Nephron progenitor cell (in vitro differentiated cells): ENCODE data around the gene PTPN4.

Source experiments
- DNase-seq: peaks from one replicate; pipeline ENCODE4 v3.0.0; 2021
- H3K27ac Mint-ChIP-seq: 2 replicates; pipeline ENCODE4 v1.8.0; 2021; ENCODE audit warnings: mild to moderate bottlenecking, moderate library complexity, mixed read lengths
- H3K27me3 Mint-ChIP-seq: 2 replicates; pipeline ENCODE4 v1.8.0; 2021; ENCODE audit warnings: mild to moderate bottlenecking, low read depth, mixed read lengths; ENCODE audit not compliant: poor library complexity
- H3K36me3 Mint-ChIP-seq: 2 replicates; pipeline ENCODE4 v1.8.0; 2021; ENCODE audit warnings: low read depth, mixed read lengths
- H3K4me1 Mint-ChIP-seq: 2 replicates; pipeline ENCODE4 v1.8.0; 2021; ENCODE audit warnings: mixed read lengths
- H3K4me3 Mint-ChIP-seq: 2 replicates; pipeline ENCODE4 v1.8.0; 2021; ENCODE audit warnings: mild to moderate bottlenecking, moderate library complexity, mixed read lengths
- H3K9me3 Mint-ChIP-seq: 2 replicates; pipeline ENCODE4 v1.8.0; 2021; ENCODE audit warnings: mild to moderate bottlenecking, moderate library complexity, mixed read lengths
- TF ChIP-seq, protein P1 (sequence below): fragments of 200-600 bp; sonication (generic); IDR thresholded peaks from 2 replicates; pipeline ENCODE4 v1.5.0; 2021; ENCODE audit warnings: antibody characterized with exemption

The PTPN4 gene

DNA sequence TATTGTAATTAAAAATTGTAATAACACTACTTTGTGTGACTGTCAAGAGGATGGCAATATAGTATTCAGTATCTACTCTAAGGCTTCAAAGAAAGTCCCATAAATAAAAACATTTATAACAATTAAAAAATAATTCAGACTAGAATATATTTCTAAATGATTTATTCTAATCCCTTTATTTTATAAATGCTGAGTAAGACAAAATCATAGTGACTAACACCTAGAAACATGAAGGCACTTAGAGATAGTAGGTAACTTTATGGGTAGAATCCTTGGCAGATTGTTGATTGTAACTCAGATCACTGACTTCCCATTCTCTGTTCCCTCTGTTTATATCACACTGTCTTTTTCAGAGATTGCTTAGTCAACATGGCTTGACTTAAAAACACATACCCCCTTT, 174.6 kb downstream of the PTPN4 start:
- Mint-ChIP-seq H3K4me1 (no peaks in the 10 kb centered on the region), H3K27me3 (no peaks in the 10 kb centered on the region), H3K4me3 (no peak overlapping the region), H3K36me3 (peaks cover 45% of the 10 kb centered on the region), H3K27ac (no peak overlapping the region), H3K9me3 (no peaks in the 10 kb centered on the region)
- DNase-seq = no peak
- TF ChIP-seq, protein P1, sequence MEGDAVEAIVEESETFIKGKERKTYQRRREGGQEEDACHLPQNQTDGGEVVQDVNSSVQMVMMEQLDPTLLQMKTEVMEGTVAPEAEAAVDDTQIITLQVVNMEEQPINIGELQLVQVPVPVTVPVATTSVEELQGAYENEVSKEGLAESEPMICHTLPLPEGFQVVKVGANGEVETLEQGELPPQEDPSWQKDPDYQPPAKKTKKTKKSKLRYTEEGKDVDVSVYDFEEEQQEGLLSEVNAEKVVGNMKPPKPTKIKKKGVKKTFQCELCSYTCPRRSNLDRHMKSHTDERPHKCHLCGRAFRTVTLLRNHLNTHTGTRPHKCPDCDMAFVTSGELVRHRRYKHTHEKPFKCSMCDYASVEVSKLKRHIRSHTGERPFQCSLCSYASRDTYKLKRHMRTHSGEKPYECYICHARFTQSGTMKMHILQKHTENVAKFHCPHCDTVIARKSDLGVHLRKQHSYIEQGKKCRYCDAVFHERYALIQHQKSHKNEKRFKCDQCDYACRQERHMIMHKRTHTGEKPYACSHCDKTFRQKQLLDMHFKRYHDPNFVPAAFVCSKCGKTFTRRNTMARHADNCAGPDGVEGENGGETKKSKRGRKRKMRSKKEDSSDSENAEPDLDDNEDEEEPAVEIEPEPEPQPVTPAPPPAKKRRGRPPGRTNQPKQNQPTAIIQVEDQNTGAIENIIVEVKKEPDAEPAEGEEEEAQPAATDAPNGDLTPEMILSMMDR = no peak

DNA sequence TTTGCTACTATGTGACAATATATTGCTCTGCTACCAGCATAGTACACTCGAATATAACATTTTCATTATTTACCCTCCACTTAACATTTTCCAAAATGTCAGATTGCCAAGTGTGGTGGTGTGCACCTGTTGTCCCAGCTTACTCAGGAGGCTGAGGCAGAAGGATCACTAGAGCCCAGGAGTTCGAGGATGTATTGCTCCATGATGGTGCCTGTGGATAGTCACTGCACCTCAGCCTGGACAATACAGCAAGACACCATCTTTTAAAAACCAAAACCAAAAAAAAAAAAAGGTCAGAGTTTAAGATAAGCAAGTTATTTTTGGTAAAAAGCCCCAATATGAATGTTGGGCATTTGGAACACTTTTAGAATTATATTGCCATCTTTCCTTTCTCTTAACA, 178.0 kb downstream of the PTPN4 start:
- TF ChIP-seq, protein P1 = no peak
- Mint-ChIP-seq H3K36me3 (peaks cover 45% of the 10 kb centered on the region), H3K27me3 (no peaks in the 10 kb centered on the region), H3K27ac (no peak overlapping the region), H3K9me3 (no peaks in the 10 kb centered on the region), H3K4me3 (no peak overlapping the region), H3K4me1 (no peaks in the 10 kb centered on the region)
- DNase-seq = no peak

DNA sequence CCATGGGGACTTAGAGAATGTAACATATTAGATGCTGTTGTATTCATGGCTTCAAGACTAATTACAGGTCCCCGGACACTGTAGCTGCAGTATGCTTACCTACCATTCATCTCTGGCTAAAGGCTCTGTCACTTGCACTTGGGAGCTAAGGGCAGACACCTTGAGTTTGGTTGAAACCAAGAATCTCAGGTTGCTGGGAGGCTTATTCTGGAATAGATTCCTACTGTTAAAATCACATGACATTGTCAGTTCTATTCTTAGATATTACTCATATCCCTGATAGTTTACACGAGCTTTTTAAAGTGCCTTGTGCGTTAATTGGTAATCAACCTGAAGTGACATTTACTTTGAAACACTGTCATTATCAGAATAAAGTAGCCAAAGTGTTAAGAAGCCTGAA, 180.2 kb downstream of the PTPN4 start:
- Mint-ChIP-seq H3K4me1 (no peaks in the 10 kb centered on the region), H3K27ac (no peak overlapping the region), H3K4me3 (no peak overlapping the region), H3K36me3 (peaks cover 51% of the 10 kb centered on the region), H3K9me3 (no peaks in the 10 kb centered on the region), H3K27me3 (no peaks in the 10 kb centered on the region)
- DNase-seq = no peak
- TF ChIP-seq, protein P1 = no peak

DNA sequence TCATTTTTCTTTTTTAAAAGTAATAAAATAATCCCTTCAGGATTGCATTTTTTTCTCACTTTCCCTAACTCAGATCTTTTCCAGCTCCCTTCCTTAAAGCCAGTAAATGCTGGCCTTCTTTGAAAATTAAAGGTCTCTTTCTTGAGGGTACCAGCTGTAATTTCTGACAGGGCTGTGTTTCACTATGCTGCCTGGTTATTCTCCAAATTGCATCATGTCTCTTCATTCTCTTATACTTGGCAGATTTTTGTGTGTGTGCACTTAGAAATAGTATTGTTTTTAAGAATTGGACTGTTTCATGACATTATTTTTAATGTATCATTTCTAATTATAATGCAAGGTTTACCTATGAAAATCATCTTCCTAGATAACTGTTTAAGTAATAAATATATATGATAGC, 181.1 kb downstream of the PTPN4 start:
- DNase-seq = no peak
- Mint-ChIP-seq H3K9me3 (no peaks in the 10 kb centered on the region), H3K4me1 (no peaks in the 10 kb centered on the region), H3K27me3 (no peaks in the 10 kb centered on the region), H3K36me3 (peaks cover 52% of the 10 kb centered on the region), H3K27ac (no peak overlapping the region), H3K4me3 (no peak overlapping the region)
- TF ChIP-seq, protein P1 = no peak

DNA sequence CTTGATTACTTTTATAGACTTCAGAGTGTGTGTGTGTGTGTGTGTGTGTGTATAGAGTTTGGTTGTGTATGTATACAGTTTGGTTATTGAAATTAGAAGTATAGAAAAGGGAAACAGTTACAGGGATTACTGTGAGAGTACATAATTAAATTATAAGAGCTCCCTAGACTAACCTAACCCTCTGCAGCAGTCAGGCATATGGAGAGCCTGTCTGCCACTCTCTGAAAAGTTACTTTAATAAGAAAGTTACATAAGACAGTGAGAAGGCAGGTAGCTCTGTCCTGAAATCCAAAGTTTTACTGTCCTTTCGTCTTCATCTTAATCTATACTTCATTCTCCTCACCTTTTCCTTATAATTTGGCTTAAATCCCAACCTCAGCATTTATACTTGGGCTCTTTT, 181.7 kb downstream of the PTPN4 start:
- Mint-ChIP-seq H3K9me3 (no peaks in the 10 kb centered on the region), H3K4me1 (no peaks in the 10 kb centered on the region), H3K4me3 (no peak overlapping the region), H3K36me3 (peaks cover 48% of the 10 kb centered on the region), H3K27me3 (no peaks in the 10 kb centered on the region), H3K27ac (no peak overlapping the region)
- TF ChIP-seq, protein P1 = no peak
- no peak for DNase-seq

DNA sequence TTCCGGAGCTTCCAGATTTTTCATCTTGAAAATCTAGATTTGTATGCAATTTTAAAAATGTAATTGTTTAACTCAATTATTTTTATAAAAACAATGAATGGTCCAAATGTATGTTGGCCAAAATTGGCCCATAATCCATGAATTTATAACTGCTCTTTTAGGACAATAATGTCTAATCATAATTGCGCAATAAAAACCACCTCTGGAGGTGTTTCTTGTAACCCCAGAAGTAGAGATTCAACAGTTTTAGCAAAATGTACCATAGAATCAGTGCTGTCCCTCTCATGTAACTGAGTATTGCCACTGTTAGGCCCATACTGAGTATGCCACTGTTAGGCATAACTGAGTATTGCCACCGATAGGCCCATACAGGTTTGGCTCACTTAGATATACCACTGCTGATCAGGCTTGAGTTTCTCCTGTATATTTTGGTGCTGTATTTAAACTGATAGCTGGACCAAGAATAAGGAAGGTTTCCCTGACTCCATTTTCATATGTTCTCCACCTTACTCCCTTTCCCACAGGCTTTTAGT, 182.3 kb downstream of the PTPN4 start:
- DNase-seq = no peak
- Mint-ChIP-seq H3K36me3 (peaks cover 43% of the 10 kb centered on the region), H3K27ac (no peak overlapping the region), H3K27me3 (no peaks in the 10 kb centered on the region), H3K9me3 (no peaks in the 10 kb centered on the region), H3K4me1 (no peaks in the 10 kb centered on the region), H3K4me3 (no peak overlapping the region)
- TF ChIP-seq, protein P1 = no peak
